Duodenal mucosa (tissue), 2 donors: ENCODE data around the gene OBSCN.

Experiments used
- H3K27ac ChIP-seq: one replicate; pipeline ENCODE4 v1.7.0; 2013; ENCODE audit warnings: low read depth, low read length
- H3K27me3 ChIP-seq, 2 donors: one replicate each; pipeline ENCODE4 v1.7.0; 2013; ENCODE audit warnings: low read length in 2 of 2, control low read depth in 1 of 2; ENCODE audit not compliant: insufficient read depth in 2 of 2, control insufficient read depth in 1 of 2
- H3K36me3 ChIP-seq, 2 donors: one replicate each; pipeline ENCODE4 v1.7.0; 2013; ENCODE audit warnings: low read length in 2 of 2, control low read depth in 1 of 2; ENCODE audit not compliant: insufficient read depth in 2 of 2, control insufficient read depth in 1 of 2
- H3K4me1 ChIP-seq, 2 donors: one replicate each; pipeline ENCODE4 v1.7.0; 2013; ENCODE audit warnings: low read length in 2 of 2, control low read depth in 1 of 2; ENCODE audit not compliant: insufficient read depth in 2 of 2, control insufficient read depth in 1 of 2
- H3K4me3 ChIP-seq, 2 donors: one replicate each; pipeline ENCODE4 v1.7.0; 2013; ENCODE audit warnings: low read length in 2 of 2, low read depth in 1 of 2
- H3K9ac ChIP-seq, 2 donors: one replicate each; pipeline ENCODE4 v1.7.0; 2013; ENCODE audit warnings: low read length in 2 of 2, low read depth in 1 of 2
- H3K9me3 ChIP-seq, 2 donors: one replicate each; pipeline ENCODE4 v1.7.0; 2013; ENCODE audit warnings: low read length in 2 of 2, control low read depth in 1 of 2; ENCODE audit not compliant: control insufficient read depth in 1 of 2

The OBSCN gene

GRCh38 chr1:228231189-228231588 lies 23.3 kb downstream of the OBSCN start:
- Histone ChIP-seq H3K27ac (no peak overlapping the region), H3K9ac (no peak overlapping the region), H3K36me3 (no peaks in the 10 kb centered on the region), H3K27me3 (no peaks in the 10 kb centered on the region), H3K4me1 (peaks cover 11 to 12% of the 10 kb centered on the region in 2 donors), H3K4me3 (no peak overlapping the region), H3K9me3 (no peaks in the 10 kb centered on the region)

GRCh38 chr1:228233136-228233535 lies 25.3 kb downstream of the OBSCN start:
- H3K27me3 ChIP-seq = no peaks in the 10 kb centered on the region
- H3K9ac ChIP-seq = no peak overlapping the region
- no peaks in the 10 kb centered on the region for H3K9me3 ChIP-seq
- no peak overlapping the region for H3K27ac ChIP-seq
- H3K4me1 ChIP-seq = no peaks in the 10 kb centered on the region
- peaks cover 0 to 2% of the 10 kb centered on the region in 2 donors for H3K36me3 ChIP-seq
- H3K4me3 ChIP-seq = no peak overlapping the region

DNA sequence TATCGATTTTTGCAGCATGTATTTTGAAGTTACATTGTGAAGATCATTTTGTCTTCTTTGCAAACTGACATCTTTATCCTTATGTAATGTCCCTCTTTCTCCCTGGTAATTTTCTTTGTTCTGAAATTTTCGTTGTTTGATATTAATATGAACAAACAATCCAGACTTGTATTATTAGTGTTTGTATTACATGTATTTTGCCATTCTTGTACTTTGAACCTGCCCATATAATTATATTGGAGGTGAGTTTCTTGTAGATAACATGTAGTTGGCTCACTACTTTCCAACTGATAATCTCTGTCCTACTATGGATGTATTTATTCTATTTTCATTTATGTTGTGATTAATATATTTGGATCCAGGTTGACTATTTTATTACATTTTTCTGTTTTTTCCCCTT lies 27.1 kb downstream of the OBSCN start:
- Histone ChIP-seq H3K4me3 (peak overlapping the region; percentile 7 to 38), H3K9me3 (no peaks in the 10 kb centered on the region), H3K36me3 (peaks cover 0 to 7% of the 10 kb centered on the region in 2 donors), H3K9ac (no peak overlapping the region), H3K27ac (no peak overlapping the region), H3K27me3 (no peaks in the 10 kb centered on the region), H3K4me1 (no peaks in the 10 kb centered on the region)

- H3K27me3 ChIP-seq = no peaks in the 10 kb centered on the region
- no peak overlapping the region for H3K27ac ChIP-seq
- peaks cover 10 to 14% of the 10 kb centered on the region in 2 donors for H3K9me3 ChIP-seq
- peaks cover 0 to 7% of the 10 kb centered on the region in 2 donors for H3K36me3 ChIP-seq
- no peaks in the 10 kb centered on the region for H3K4me1 ChIP-seq
- no peak overlapping the region for H3K9ac ChIP-seq
- H3K4me3 ChIP-seq = no peak overlapping the region
Observed at GRCh38 chr1:228236744-228237143, 28.9 kb downstream of the OBSCN start.

DNA sequence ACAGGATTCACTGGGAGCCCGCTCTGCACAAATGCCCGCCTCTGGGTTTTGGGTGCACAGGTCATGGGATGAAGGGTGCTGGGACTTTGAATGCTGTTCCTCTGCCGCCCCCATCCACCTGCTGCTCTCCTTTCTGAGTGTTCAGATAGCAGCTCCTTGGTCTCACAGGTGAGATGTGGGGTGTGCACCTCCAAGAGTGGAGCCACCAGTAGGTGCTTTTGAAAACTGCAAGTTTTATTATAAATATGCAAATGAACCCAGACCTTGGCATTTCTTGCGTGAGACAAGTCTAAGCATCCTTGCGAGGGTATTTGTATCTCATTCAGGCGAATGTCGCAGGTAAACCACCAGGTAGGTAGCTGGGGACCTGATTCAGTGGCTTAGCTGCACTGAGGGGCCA lies 30.2 kb downstream of the OBSCN start:
- H3K4me1 ChIP-seq = no peaks in the 10 kb centered on the region
- no peak overlapping the region for H3K4me3 ChIP-seq
- H3K27ac ChIP-seq = no peak overlapping the region
- H3K27me3 ChIP-seq = no peaks in the 10 kb centered on the region
- peaks cover 4 to 7% of the 10 kb centered on the region in 2 donors for H3K36me3 ChIP-seq
- H3K9ac ChIP-seq = no peak overlapping the region
- peaks cover 21 to 26% of the 10 kb centered on the region in 2 donors for H3K9me3 ChIP-seq

- peaks cover 4 to 7% of the 10 kb centered on the region in 2 donors for H3K36me3 ChIP-seq
- H3K27ac ChIP-seq = no peak overlapping the region
- H3K27me3 ChIP-seq = no peaks in the 10 kb centered on the region
- no peak overlapping the region for H3K4me3 ChIP-seq
- H3K9me3 ChIP-seq = peaks cover 25 to 31% of the 10 kb centered on the region in 2 donors
- H3K4me1 ChIP-seq = no peaks in the 10 kb centered on the region
- no peak overlapping the region for H3K9ac ChIP-seq
Observed at GRCh38 chr1:228238461-228238860, 30.6 kb downstream of the OBSCN start.

DNA sequence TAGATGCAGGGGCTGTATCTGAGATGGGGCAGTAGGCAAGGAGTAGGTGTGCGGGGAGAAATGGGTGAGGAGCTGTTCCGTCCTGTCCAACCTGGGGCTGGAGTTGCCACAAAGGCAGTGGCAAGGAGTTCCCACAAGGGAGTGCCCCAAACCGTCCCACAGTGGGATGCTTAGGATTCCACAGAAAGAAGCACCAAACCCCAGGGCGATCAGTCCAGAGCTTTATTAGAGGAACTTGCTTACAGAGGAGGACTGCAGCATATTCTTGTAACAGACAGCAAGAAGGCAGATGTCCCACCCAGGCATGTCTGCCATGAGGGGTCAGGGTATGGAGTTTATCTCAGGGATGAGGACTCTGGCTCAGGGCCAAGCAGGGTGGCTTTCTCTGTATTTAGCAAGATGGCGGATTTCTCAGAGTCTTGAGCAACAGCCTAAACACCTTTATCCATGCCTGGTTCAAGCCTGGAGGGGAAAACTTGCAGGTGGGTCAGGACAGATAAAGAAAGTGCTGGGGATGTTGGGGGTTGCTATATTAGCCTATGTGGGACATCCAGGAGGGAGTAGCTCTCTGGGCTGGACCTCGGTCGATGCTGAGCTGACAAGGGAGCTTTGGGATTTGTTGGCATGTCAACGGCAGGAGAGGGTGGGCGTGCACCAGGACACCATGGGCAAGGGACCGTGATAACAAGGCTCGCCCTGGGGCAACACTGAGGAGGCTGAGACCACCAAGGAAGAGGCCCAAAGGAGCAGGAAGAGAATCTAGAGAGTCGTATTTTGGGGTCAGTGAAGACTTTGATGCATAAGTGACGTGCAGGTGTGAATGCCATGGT lies 32.8 kb downstream of the OBSCN start:
- H3K9me3 ChIP-seq = peaks cover 33 to 45% of the 10 kb centered on the region in 2 donors
- H3K27ac ChIP-seq = no peak overlapping the region
- peaks cover 9 to 12% of the 10 kb centered on the region in 2 donors for H3K36me3 ChIP-seq
- H3K9ac ChIP-seq = no peak overlapping the region
- no peaks in the 10 kb centered on the region for H3K4me1 ChIP-seq
- no peak overlapping the region for H3K4me3 ChIP-seq
- no peaks in the 10 kb centered on the region for H3K27me3 ChIP-seq

- Histone ChIP-seq H3K36me3 (peaks cover 10 to 16% of the 10 kb centered on the region in 2 donors), H3K9ac (no peak overlapping the region), H3K27ac (no peak overlapping the region), H3K4me1 (no peaks in the 10 kb centered on the region), H3K4me3 (no peak overlapping the region), H3K27me3 (no peaks in the 10 kb centered on the region), H3K9me3 (peaks cover 37 to 52% of the 10 kb centered on the region in 2 donors)
Observed at GRCh38 chr1:228241259-228241658, 33.4 kb downstream of the OBSCN start.

GRCh38 chr1:228242409-228242808 lies 34.6 kb downstream of the OBSCN start:
- H3K4me1 ChIP-seq = no peaks in the 10 kb centered on the region
- no peak overlapping the region for H3K9ac ChIP-seq
- H3K36me3 ChIP-seq = peaks cover 10 to 16% of the 10 kb centered on the region in 2 donors
- peaks cover 37 to 60% of the 10 kb centered on the region in 2 donors for H3K9me3 ChIP-seq
- no peaks in the 10 kb centered on the region for H3K27me3 ChIP-seq
- H3K27ac ChIP-seq = no peak overlapping the region
- H3K4me3 ChIP-seq = no peak overlapping the region

GRCh38 chr1:228243093-228243492 lies 35.2 kb downstream of the OBSCN start:
- H3K36me3 ChIP-seq = peaks cover 10 to 14% of the 10 kb centered on the region in 2 donors
- no peak overlapping the region for H3K27ac ChIP-seq
- no peaks in the 10 kb centered on the region for H3K4me1 ChIP-seq
- H3K4me3 ChIP-seq = no peak overlapping the region
- H3K9me3 ChIP-seq = peaks cover 37 to 60% of the 10 kb centered on the region in 2 donors
- no peaks in the 10 kb centered on the region for H3K27me3 ChIP-seq
- H3K9ac ChIP-seq = no peak overlapping the region
